ENCODE results near the gene AMER3.

The AMER3 gene

GRCh38 chr2:130754811-130755210, 529 bp upstream of the AMER3 start:
- DNase-seq: no peak

- DNase-seq: peak; percentile 72
Observed at GRCh38 chr2:130756053-130756873, 923 bp downstream of the AMER3 start.

GRCh38 chr2:130756874-130757668, 1.7 kb downstream of the AMER3 start:
- DNase-seq: no peak

- peak; percentile 30 for DNase-seq
Observed at GRCh38 chr2:130759906-130760753, 4.8 kb downstream of the AMER3 start.

- DNase-seq: no peak
Observed at GRCh38 chr2:130760754-130761751, 5.7 kb downstream of the AMER3 start.

GRCh38 chr2:130762031-130762909, 6.9 kb downstream of the AMER3 start:
- DNase-seq: no peak

- no peak for DNase-seq
Observed at GRCh38 chr2:130762910-130763385, 7.6 kb downstream of the AMER3 start.

GRCh38 chr2:130763405-130763804, 8.1 kb downstream of the AMER3 start:
- no peak for DNase-seq

GRCh38 chr2:130764035-130764820, 8.9 kb downstream of the AMER3 start:
- no peak for DNase-seq

GRCh38 chr2:130764821-130765115, 9.4 kb downstream of the AMER3 start:
- no peak for DNase-seq

- DNase-seq: no peak
Observed at GRCh38 chr2:130765464-130765863, 10.1 kb downstream of the AMER3 start.

- DNase-seq: no peak
Observed at GRCh38 chr2:130766037-130766436, 10.7 kb downstream of the AMER3 start.

GRCh38 chr2:130766711-130767407, 11.5 kb downstream of the AMER3 start:
- no peak for DNase-seq

GRCh38 chr2:130767408-130767775, 12.1 kb downstream of the AMER3 start:
- DNase-seq: no peak

GRCh38 chr2:130768191-130768855, 13.0 kb downstream of the AMER3 start:
- DNase-seq: no peak

- no peak for DNase-seq
Observed at GRCh38 chr2:130769343-130769907, 14.1 kb downstream of the AMER3 start.

GRCh38 chr2:130776550-130776949, 21.2 kb downstream of the AMER3 start:
- DNase-seq: peak; percentile 59

- no peak for DNase-seq
Observed at GRCh38 chr2:130778781-130779180, 23.4 kb downstream of the AMER3 start.
